Measurements from ENCODE around the gene ARID3C. TPM values are rescaled to one million over a fixed set of nuclear protein-coding genes. Genes with fewer than 3 reads are reported as not detected.

The ARID3C gene
- total and polyA plus RNA-seq, 2 donors (not counting 3 experiments of a cell fraction or from before 2014, with no cell fraction given): not detected

DNA sequence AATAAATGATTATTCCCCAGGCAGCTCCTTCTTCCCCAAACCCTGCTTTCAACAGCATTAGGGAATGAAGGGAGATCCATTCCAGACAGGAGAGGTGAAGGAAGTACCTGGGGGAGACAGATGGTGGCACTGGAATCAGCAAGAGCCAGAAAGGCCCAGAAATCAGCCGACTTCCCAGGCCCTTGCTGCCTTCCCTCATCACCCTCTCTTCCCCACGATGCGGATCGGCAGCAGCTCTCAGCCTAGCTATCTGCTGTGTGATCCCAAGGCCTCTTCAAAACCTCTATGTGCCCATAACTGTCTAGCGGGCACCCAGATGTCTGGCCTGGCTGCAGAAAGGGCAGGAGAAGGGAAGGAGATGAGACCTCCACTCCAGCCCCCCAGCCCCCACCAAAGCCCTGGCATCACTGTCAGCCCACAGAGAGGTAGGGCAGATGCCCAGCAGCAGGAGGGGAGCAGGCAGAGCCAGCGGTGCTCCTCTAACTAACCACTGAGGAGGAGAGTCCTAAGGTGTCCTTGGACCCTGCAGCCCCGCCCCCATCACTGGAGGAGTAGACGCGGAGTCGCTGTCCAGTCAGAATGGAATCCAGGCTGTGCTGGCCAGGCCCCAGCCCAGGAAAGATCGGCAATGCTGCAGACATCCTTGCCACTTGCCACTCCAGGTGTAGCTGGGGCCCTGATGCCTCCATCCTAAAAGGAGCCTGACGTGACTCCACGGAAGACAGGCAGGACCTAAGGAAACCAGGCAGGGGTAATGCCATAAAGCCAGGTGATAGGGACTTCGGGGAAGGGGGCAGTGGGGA, 52.1 kb downstream of the ARID3C start:
- H3K27ac ChIP-seq (ENCODE audit: insufficient read depth, low read depth, low read length): no peak overlapping the region
- POLR2A ChIA-PET: no interaction called here
- H2AFZ ChIP-seq (ENCODE audit: low read depth, low read length): no peak overlapping the region
- H3K36me3 ChIP-seq (ENCODE audit: control insufficient read depth in 2 of 2, extremely low read depth in 1 of 2, insufficient read depth in 2 of 2, low read length in 2 of 2): no peaks in the 10 kb centered on the region
- dilution Hi-C loops (cut with MboI; ENCODE audit: extremely low pct_ligation_motif_present, low sequenced_read_pairs) (no loop called here), intact Hi-C loops (cut with micrococcal nuclease) (no loop called here)
- DNase-seq (ENCODE audit: low read depth, low spot score) (no peak), FAIRE-seq (no peak)
- no peaks in the 10 kb centered on the region for H3K9me3 ChIP-seq (replicated peaks; ENCODE audit: control insufficient read depth, insufficient read depth, low read length)
- no peaks in the 10 kb centered on the region for H3K79me2 ChIP-seq (ENCODE audit: control insufficient read depth, insufficient read depth, low read length)
- no peak overlapping the region for H3K4me2 ChIP-seq (ENCODE audit: insufficient read depth, low read length)
- no peak for TF ChIP-seq EZH2 (IDR thresholded peaks at IDR 0.05; ENCODE audit: borderline replicate concordance, low read depth, low read length, severe bottlenecking)
- no peak for TF ChIP-seq GATA2 (IDR thresholded peaks at IDR 0.05; ENCODE audit: insufficient read depth, insufficient read length, low read depth, low read length)
- TF ChIP-seq, protein P1, sequence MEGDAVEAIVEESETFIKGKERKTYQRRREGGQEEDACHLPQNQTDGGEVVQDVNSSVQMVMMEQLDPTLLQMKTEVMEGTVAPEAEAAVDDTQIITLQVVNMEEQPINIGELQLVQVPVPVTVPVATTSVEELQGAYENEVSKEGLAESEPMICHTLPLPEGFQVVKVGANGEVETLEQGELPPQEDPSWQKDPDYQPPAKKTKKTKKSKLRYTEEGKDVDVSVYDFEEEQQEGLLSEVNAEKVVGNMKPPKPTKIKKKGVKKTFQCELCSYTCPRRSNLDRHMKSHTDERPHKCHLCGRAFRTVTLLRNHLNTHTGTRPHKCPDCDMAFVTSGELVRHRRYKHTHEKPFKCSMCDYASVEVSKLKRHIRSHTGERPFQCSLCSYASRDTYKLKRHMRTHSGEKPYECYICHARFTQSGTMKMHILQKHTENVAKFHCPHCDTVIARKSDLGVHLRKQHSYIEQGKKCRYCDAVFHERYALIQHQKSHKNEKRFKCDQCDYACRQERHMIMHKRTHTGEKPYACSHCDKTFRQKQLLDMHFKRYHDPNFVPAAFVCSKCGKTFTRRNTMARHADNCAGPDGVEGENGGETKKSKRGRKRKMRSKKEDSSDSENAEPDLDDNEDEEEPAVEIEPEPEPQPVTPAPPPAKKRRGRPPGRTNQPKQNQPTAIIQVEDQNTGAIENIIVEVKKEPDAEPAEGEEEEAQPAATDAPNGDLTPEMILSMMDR (IDR thresholded peaks at IDR 0.05; ENCODE audit: extremely low read depth in 1 of 2, insufficient read depth in 1 of 2, low read depth in 1 of 2, low read length in 2 of 2): no peak
- TF ChIP-seq POLR2AphosphoS5 (IDR thresholded peaks at IDR 0.05; ENCODE audit: insufficient read depth, low read depth, low read length): no peak
- no peak for TF ChIP-seq MYC (IDR thresholded peaks at IDR 0.05; ENCODE audit: low read depth, low read length)
- TF ChIP-seq FOS (IDR thresholded peaks at IDR 0.05; ENCODE audit: borderline replicate concordance, insufficient read depth, low read length): no peak
- no peak for TF ChIP-seq POLR2A (IDR thresholded peaks at IDR 0.05; ENCODE audit: low read depth, low read length)
- TF ChIP-seq, protein P2, sequence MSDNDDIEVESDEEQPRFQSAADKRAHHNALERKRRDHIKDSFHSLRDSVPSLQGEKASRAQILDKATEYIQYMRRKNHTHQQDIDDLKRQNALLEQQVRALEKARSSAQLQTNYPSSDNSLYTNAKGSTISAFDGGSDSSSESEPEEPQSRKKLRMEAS (IDR thresholded peaks at IDR 0.05; ENCODE audit: insufficient read depth, insufficient read length): no peak
- TF ChIP-seq JUN (IDR thresholded peaks at IDR 0.05; ENCODE audit: borderline replicate concordance, insufficient read depth, insufficient read length, low read depth): no peak
- no peaks in the 10 kb centered on the region for H3K4me1 ChIP-seq (ENCODE audit: control insufficient read depth, extremely low read depth, insufficient read depth, low read length)
- H3K27me3 ChIP-seq (ENCODE audit: control insufficient read depth in 2 of 2, insufficient read depth in 2 of 2, low read length in 2 of 2): peaks cover 54% of the 10 kb centered on the region in 2 experiments
- H3K9ac ChIP-seq (replicated peaks; ENCODE audit: extremely low read depth, insufficient read depth, low read length): no peak overlapping the region
- no TSS peak for BruUV-seq (replicated peaks)
- no peak overlapping the region for H3K4me3 ChIP-seq (replicated peaks in 1 of 3; ENCODE audit: insufficient read depth in 1 of 3, low read depth in 1 of 3, low read length in 3 of 3)
- no peaks in the 10 kb centered on the region for H4K20me1 ChIP-seq (replicated peaks; ENCODE audit: control insufficient read depth, extremely low read depth, insufficient read depth, low read length)
- H3K9me1 ChIP-seq (replicated peaks; ENCODE audit: control insufficient read depth, extremely low read depth, insufficient read depth, low read length): no peaks in the 10 kb centered on the region
- CTCF ChIA-PET: interaction anchor here (1.1 to 8.5 kb wide), 4 partner anchors 15 to 173 kb away, joined by 5 to 106 read pairs (median 8); no protein-coding TSS in a partner anchor

All from endothelial cell of umbilical vein (primary cell).